Globus pallidus (tissue), 1 donor: ENCODE measurements around the gene NFASC.

Experiments used
- DNase-seq: peaks from one replicate; pipeline ENCODE4 v3.0.0-alpha.2; 2015; ENCODE audit warnings: low spot score

The NFASC gene

GRCh38 chr1:204983136-204983535, 112.5 kb downstream of the NFASC start:
- DNase-seq, result no peak

- no peak for DNase-seq
Measured at GRCh38 chr1:204983881-204984280, 113.2 kb downstream of the NFASC start.

- no peak for DNase-seq
Measured at GRCh38 chr1:204984499-204984898, 113.8 kb downstream of the NFASC start.

- no peak for DNase-seq
Measured at GRCh38 chr1:204986181-204986580, 115.5 kb downstream of the NFASC start.

GRCh38 chr1:204987689-204988088, 117.0 kb downstream of the NFASC start:
- no peak for DNase-seq

- no peak for DNase-seq
Measured at GRCh38 chr1:204988196-204988595, 117.5 kb downstream of the NFASC start.

- DNase-seq, result peak; percentile 93
Measured at GRCh38 chr1:204989266-204990058, 118.8 kb downstream of the NFASC start.

- peak; percentile 91 for DNase-seq
Measured at GRCh38 chr1:204990059-204990664, 119.5 kb downstream of the NFASC start.

GRCh38 chr1:204990721-204991341, 120.2 kb downstream of the NFASC start:
- DNase-seq, result no peak

- DNase-seq, result peak; percentile 46
Measured at GRCh38 chr1:204991342-204991844, 120.7 kb downstream of the NFASC start.

- no peak for DNase-seq
Measured at GRCh38 chr1:204992201-204992997, 121.7 kb downstream of the NFASC start.

- no peak for DNase-seq
Measured at GRCh38 chr1:204992998-204993314, 122.3 kb downstream of the NFASC start.

GRCh38 chr1:204994086-204994862, 123.6 kb downstream of the NFASC start:
- no peak for DNase-seq

GRCh38 chr1:204996981-204997380, 126.3 kb downstream of the NFASC start:
- DNase-seq, result no peak

GRCh38 chr1:204997591-204998355, 127.1 kb downstream of the NFASC start:
- no peak for DNase-seq

- DNase-seq, result no peak
Measured at GRCh38 chr1:205001162-205001561, 130.5 kb downstream of the NFASC start.

- no peak for DNase-seq
Measured at GRCh38 chr1:205002705-205003104, 132.0 kb downstream of the NFASC start.

GRCh38 chr1:205003358-205004131, 132.9 kb downstream of the NFASC start:
- no peak for DNase-seq

GRCh38 chr1:205004351-205004750, 133.7 kb downstream of the NFASC start:
- no peak for DNase-seq

GRCh38 chr1:205008896-205009295, 138.2 kb downstream of the NFASC start:
- DNase-seq, result no peak
